Panc1 (cell line): ENCODE results near the gene KRTAP10-10. TPM values are rescaled to one million over a fixed set of nuclear protein-coding genes. Genes with fewer than 3 reads are reported as not detected.

ENCODE experiments used
- ATAC-seq: fragments of 200-7000 bp; cut with Tn5 transposase; 2 replicates; pipeline ENCODE4 v1.9.1; 2020; ENCODE audit warnings: mild to moderate bottlenecking, moderate library complexity
- BruUV-seq: library from RNA; stranded (reverse); fragments of 400-500 nt; replicated peaks from 2 replicates; lab custom pipeline; 2021; lab: Mats Ljungman, UMichigan
- CTCF ChIA-PET: fragments of 300-600 bp; sonication (Branson Sonifier 250); formaldehyde crosslinking; loops from one replicate; lab custom pipeline; 2022; ENCODE audit warnings: antibody characterized with exemption; lab: Charles Lee
- POLR2A ChIA-PET: fragments of 300-600 bp; sonication (Branson Sonifier 250); formaldehyde crosslinking; loops from one replicate; lab custom pipeline; 2022; ENCODE audit warnings: antibody characterized with exemption; lab: Charles Lee
- DNase-seq: peaks from one replicate; pipeline ENCODE4 v3.0.0-alpha.2; 2010; ENCODE audit warnings: low read depth, low spot score
- H3K27ac ChIP-seq: 2 replicates; pipeline ENCODE4 v1.5.1; 2011; ENCODE audit warnings: mild to moderate bottlenecking, low read length, inconsistent platforms
- H3K27me3 ChIP-seq: fragments of 200-500 bp; sonication (Bioruptor generic); 2 replicates; pipeline ENCODE4 v1.6.0; 2014; ENCODE audit warnings: low read length, inconsistent platforms; ENCODE audit not compliant: control insufficient read depth, insufficient read depth
- H3K36me3 ChIP-seq: fragments of 200-500 bp; sonication (Bioruptor generic); 2 replicates; pipeline ENCODE4 v1.5.1; 2014; ENCODE audit warnings: inconsistent platforms, mild to moderate bottlenecking, low read length, moderate library complexity; ENCODE audit not compliant: control insufficient read depth, insufficient read depth
- H3K4me1 ChIP-seq: 2 replicates; pipeline ENCODE4 v1.5.1; 2011; ENCODE audit warnings: inconsistent platforms, mild to moderate bottlenecking, low read length, moderate library complexity; ENCODE audit not compliant: control insufficient read depth, insufficient read depth
- H3K4me3 ChIP-seq, 2 experiments: 2 replicates each; pipeline ENCODE4 v1.5.1; 2011 to 2012; ENCODE audit warnings: low read depth in 2 of 2, low read length in 2 of 2, mild to moderate bottlenecking in 2 of 2, inconsistent platforms in 1 of 2, moderate library complexity in 1 of 2
- H3K9me3 ChIP-seq: fragments of 200-500 bp; sonication (Bioruptor generic); 2 replicates; pipeline ENCODE4 v1.5.1; 2014; ENCODE audit warnings: low read depth, mild to moderate bottlenecking, inconsistent platforms, low read length, moderate library complexity; ENCODE audit not compliant: control insufficient read depth, insufficient read depth
- POLR2AphosphoS5 ChIP-seq: IDR thresholded peaks from 2 replicates; pipeline ENCODE4 v1.6.1; 2012; ENCODE audit warnings: mild to moderate bottlenecking, low read depth, low read length, moderate library complexity
- SIN3A ChIP-seq: IDR thresholded peaks from 2 replicates; pipeline ENCODE4 v1.6.1; 2012; ENCODE audit warnings: low read depth, mild to moderate bottlenecking, low read length, moderate library complexity, borderline replicate concordance; ENCODE audit not compliant: insufficient read depth
- TCF7L2 ChIP-seq: IDR thresholded peaks from 2 replicates; pipeline ENCODE4 v1.6.1; 2011; ENCODE audit warnings: mild to moderate bottlenecking, low read depth, low read length, inconsistent platforms
- in situ Hi-C: cut with HindIII; loops from 2 replicates; pipeline ENCODE4 v1.10.0; 2016; ENCODE audit warnings: low sequenced_read_pairs, low pct_unique_long_range_greater_than_20kb
- intact Hi-C: fragments of 100-400 bp; cut with micrococcal nuclease; formaldehyde crosslinking; loops from one replicate; pipeline ENCODE4 v1.10.0; 2022; ENCODE audit not compliant: unreplicated experiment
- total RNA-seq: library from RNA; stranded (reverse); gene quantifications from one replicate; pipeline ENCODE4 v1.2.1, GENCODE V29; 2021; ENCODE audit not compliant: unreplicated experiment
- TF ChIP-seq, protein P1 (sequence below), 2 experiments: IDR thresholded peaks; 2 replicates each; pipeline ENCODE4 v1.6.1; 2011 to 2012; ENCODE audit warnings: low read depth in 2 of 2, control low read depth in 1 of 2, low read length in 1 of 2, mild to moderate bottlenecking in 1 of 2, moderate library complexity in 1 of 2; ENCODE audit not compliant: insufficient read depth in 1 of 2
- TF ChIP-seq, protein P2 (sequence below): fragments of 450-650 bp; IDR thresholded peaks from 2 replicates; pipeline ENCODE4 v1.5.1; 2017; ENCODE audit warnings: mild to moderate bottlenecking

KRTAP10-10 gene
- total RNA-seq, 1 experiment from 2014 or later: not detected

DNA sequence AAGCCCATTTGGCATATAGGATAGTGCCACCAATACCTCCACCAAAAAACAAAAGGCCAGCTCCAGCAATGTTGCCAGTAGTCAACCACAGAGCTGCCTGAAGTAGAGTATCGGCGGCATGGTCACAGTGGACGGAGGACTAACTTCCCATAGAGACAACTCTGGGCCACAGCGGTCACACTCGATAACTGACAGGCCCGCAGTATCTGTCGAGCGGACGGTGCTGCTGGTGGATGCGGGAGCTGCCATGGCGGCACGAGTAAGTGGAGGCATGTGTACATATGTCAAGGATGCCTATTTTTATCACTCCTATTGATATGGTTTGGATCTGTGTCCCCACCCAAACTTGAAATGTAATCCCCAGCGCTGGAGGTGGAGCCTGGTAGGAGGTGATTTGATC is 40.7 kb downstream of the KRTAP10-10 start:
- POLR2A ChIA-PET: no interaction called here
- CTCF ChIA-PET: no interaction called here
- Histone ChIP-seq H3K36me3 (no peaks in the 10 kb centered on the region), H3K27me3 (no peaks in the 10 kb centered on the region; the same call in 1 of the 2 replicates), H3K9me3 (no peaks in the 10 kb centered on the region), H3K27ac (no peak overlapping the region), H3K4me3 (no peak overlapping the region), H3K4me1 (no peaks in the 10 kb centered on the region)
- DNase-seq (no peak), ATAC-seq (no peak)
- in situ Hi-C loops (no loop called here), intact Hi-C loops (no loop called here)
- BruUV-seq: no TSS peak
- TF ChIP-seq POLR2AphosphoS5 (no peak), SIN3A (no peak), TCF7L2 (no peak)
- TF ChIP-seq, protein P1, sequence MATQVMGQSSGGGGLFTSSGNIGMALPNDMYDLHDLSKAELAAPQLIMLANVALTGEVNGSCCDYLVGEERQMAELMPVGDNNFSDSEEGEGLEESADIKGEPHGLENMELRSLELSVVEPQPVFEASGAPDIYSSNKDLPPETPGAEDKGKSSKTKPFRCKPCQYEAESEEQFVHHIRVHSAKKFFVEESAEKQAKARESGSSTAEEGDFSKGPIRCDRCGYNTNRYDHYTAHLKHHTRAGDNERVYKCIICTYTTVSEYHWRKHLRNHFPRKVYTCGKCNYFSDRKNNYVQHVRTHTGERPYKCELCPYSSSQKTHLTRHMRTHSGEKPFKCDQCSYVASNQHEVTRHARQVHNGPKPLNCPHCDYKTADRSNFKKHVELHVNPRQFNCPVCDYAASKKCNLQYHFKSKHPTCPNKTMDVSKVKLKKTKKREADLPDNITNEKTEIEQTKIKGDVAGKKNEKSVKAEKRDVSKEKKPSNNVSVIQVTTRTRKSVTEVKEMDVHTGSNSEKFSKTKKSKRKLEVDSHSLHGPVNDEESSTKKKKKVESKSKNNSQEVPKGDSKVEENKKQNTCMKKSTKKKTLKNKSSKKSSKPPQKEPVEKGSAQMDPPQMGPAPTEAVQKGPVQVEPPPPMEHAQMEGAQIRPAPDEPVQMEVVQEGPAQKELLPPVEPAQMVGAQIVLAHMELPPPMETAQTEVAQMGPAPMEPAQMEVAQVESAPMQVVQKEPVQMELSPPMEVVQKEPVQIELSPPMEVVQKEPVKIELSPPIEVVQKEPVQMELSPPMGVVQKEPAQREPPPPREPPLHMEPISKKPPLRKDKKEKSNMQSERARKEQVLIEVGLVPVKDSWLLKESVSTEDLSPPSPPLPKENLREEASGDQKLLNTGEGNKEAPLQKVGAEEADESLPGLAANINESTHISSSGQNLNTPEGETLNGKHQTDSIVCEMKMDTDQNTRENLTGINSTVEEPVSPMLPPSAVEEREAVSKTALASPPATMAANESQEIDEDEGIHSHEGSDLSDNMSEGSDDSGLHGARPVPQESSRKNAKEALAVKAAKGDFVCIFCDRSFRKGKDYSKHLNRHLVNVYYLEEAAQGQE (IDR thresholded peaks at IDR 0.05; ENCODE audit: insufficient read depth in 1 of 2, low read depth in 2 of 2, low read length in 1 of 2): no peak
- TF ChIP-seq, protein P2, sequence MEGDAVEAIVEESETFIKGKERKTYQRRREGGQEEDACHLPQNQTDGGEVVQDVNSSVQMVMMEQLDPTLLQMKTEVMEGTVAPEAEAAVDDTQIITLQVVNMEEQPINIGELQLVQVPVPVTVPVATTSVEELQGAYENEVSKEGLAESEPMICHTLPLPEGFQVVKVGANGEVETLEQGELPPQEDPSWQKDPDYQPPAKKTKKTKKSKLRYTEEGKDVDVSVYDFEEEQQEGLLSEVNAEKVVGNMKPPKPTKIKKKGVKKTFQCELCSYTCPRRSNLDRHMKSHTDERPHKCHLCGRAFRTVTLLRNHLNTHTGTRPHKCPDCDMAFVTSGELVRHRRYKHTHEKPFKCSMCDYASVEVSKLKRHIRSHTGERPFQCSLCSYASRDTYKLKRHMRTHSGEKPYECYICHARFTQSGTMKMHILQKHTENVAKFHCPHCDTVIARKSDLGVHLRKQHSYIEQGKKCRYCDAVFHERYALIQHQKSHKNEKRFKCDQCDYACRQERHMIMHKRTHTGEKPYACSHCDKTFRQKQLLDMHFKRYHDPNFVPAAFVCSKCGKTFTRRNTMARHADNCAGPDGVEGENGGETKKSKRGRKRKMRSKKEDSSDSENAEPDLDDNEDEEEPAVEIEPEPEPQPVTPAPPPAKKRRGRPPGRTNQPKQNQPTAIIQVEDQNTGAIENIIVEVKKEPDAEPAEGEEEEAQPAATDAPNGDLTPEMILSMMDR: no peak

DNA sequence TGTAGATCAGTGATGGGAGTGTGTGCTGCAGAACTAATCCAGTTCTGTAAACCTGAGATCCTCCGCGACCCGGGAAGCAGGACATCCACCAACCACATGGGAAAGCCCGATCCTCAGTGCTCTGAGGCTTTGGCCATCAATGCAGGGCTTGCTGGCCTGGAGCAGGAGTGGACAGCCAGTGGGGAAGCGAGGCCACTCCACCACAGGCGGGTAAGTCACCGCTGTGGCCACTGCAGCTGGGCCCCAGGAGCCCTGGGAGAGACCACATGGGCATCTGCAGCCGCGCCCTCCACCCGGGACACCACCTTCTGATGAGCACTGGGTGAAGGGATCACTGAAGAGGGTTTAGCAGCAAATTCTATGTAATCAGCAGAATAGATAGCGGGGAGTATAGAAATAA is 44.0 kb downstream of the KRTAP10-10 start:
- DNase-seq (no peak), ATAC-seq (no peak)
- no peak for TF ChIP-seq TCF7L2
- no peak for TF ChIP-seq SIN3A
- TF ChIP-seq, protein P2: no peak
- TF ChIP-seq, protein P1 (IDR thresholded peaks at IDR 0.05; ENCODE audit: insufficient read depth in 1 of 2, low read depth in 2 of 2, low read length in 1 of 2): no peak
- TF ChIP-seq POLR2AphosphoS5: no peak
- Histone ChIP-seq H3K27me3 (no peaks in the 10 kb centered on the region), H3K9me3 (no peaks in the 10 kb centered on the region), H3K36me3 (no peaks in the 10 kb centered on the region), H3K4me3 (no peak overlapping the region), H3K27ac (no peak overlapping the region), H3K4me1 (no peaks in the 10 kb centered on the region)
- in situ Hi-C loops: no loop called here
- intact Hi-C loops: no loop called here
- ChIA-PET CTCF (no interaction called here), POLR2A (no interaction called here)
- BruUV-seq: no TSS peak
